ENCODE data around the gene BMP7.
"Not testable (repeated sequence)": the region's sequence is repeated elsewhere in the genome, so short reads cannot be mapped to it uniquely, and the experiment has no call there.

BMP7 gene

DNA sequence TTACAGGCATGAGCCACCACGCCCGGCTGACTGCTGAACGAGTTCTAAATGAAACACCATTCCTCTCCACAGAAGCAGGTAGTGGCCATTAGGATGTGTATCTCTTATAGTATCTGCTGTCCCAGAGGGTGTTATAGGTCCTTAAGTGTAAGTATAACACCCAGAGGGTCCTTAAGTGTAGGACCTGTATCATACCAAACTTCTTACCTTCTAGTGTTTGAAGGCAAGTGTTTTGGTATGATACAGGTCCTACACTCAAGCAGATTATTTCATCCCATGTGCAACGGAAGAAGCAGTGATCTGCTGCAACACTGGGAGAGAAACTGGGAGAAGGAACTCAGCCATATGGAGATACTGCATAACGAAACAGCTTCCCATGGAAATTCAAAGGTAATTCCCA is 17.4 kb downstream of the BMP7 start:
- no peak for DNase-seq (ENCODE audit: low read depth)

DNA sequence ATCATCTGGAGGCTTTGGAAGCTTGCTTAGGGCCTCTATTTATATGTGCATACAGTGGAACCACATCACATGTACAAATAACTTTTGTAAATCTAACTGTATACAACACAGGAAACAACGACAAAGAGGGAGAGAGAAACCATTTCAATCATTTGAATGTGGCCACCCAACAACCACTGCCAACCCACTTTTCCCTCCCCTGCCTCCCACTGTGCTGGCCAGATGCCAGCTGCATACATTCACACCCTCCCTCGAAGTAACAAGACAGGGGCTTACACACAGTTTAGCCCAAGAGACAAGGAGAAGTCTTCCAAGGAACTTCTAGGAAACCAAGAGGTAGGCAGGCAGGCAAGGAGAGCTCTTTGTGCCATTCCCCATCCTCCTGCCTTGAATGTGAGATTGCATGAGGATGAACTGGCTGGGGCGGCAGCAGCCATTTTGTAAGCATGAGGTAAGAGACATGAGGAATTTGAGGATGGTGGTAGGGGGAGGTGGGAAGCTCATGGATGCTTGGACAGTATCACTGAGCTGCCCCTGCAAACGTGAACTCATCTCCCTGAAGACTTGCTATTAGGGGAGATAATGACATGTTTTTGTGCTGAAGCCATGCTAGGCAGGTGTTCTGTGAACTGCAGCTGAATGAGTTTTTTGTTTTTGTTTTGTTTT is 18.2 kb downstream of the BMP7 start:
- DNase-seq (ENCODE audit: low read depth), result no peak

DNA sequence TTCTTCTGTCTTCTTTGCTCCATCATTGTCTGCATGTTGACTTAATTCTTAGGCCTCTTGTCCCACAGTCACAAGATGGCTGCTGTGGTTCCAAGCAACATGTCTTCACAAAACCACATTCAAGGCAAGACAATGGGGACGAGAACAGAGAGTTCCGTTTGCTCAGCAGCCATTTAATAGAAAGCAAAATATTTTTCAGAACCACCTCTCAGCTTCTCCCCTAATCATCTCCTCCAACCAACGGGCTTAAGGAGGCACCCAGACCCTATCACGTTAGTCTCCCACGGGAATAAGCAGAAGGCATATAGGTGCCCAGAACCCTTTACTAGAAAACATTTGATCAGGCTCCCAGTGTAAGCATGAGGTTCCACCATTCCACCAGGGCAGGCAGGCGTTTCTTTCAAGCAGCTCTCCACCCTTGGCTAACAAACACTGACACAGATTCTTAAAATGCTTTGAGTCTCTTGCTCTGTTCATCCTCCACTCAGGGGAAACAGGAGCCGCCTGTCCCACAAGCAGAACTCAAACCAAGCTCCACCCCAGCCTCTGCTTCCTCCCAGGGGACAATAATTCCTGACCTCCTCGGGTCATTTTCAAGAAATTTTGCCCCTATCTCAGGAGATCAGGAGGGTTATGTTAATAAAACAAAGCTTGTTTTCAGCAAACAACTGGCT is 19.0 kb downstream of the BMP7 start:
- DNase-seq (ENCODE audit: low read depth), result no peak

DNA sequence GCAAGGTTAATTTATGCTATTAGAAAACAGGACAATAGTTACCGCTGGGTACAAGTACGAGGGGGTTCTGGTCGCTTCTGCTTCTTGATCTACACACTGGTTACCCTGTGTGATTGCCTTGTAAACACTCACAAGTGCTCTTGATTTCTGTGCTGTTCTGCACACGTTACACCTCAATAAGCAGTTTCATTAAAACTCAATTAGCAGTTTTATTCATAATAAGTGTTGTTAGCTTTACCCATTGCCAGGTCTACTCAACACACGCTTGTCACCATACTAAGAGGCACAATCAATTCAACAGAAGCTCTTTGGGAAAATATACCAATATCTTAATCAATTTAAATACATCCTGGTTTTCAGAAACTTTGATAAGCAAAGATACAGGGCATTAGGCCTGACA is 20.4 kb downstream of the BMP7 start:
- no peak for DNase-seq (ENCODE audit: low read depth)

DNA sequence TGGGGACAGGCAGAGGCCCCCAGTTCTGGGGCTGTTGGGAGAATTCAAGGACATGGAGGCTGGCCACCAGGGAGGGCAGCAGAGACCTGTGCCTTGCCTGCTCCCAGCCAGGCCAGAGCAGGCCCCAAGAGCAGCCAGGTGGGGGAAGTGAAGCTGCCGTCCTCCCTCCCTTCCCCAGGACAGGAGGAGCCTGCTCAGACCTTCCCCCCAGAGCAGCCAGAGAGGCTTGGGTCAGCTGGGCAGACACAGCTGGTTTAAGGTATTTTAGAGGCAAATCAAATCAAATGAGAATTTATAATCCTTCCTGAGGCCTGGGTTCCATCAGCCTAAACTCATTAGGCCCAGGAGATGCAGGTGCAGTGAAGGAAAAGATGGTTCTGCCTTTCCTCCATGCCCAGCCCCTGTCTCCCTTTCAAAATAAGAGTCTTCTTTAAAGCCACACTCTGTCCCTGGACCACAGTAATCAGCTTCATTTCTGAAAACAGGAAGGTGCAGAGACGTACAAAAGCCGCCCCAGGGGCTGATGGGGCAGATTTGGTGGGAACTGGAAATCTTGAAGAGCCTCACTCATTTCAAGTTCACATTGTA is 21.7 kb downstream of the BMP7 start:
- no peak for DNase-seq (ENCODE audit: low read depth)

DNA sequence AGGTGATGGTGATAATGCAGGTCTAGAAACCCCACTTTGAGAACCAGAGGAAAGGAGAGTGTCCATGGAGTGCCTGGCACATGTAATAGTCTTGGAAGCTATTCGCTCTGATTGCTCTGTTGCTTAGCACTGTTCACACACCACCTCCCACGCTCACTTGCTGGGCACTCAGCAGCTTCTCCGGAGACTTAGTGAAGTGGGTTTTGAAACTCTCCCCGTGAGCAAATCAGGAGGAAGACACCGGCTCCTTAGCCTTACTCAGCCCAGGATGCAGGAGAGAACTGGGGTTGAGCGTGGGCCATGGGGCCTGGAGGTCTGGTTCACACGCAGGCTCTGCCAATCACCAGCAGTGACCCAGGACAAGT is 22.2 kb downstream of the BMP7 start:
- DNase-seq (ENCODE audit: low read depth), result no peak

DNA sequence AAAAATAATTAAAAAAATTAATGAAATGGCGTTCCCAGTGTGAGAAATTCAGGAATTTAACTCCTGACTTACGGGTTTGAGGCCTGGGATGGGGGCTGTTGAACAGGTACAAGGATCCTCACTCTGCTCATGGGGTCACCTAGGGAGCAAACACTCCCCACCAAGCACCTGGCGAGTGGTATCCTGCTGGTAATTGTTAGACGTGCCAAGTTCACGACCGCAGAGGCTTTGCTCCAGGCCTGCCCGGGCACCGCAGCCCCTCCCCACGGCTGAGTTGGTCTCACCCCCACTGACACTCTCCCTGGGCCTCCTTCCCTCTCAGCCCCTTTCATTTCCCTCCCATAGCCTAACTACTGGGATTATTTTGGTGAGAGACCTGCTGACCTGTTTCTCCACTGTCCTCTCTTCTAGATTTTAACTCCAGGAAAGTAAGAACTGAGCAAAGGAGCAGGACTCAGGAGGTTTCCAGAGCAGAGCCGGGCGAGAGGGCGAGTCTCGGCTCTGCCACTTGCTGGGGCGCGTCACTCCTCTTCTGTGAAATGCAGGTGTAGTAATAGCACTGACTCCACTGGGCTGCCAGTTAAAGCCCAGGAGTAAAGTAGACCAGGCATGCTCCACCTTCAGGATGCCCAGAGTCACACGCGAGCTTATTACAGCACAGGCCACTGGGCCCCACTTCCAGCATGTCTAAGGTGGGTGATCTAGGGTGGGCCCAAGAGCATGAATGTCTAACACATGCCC is 22.8 kb downstream of the BMP7 start:
- no peak for DNase-seq (ENCODE audit: low read depth)

DNA sequence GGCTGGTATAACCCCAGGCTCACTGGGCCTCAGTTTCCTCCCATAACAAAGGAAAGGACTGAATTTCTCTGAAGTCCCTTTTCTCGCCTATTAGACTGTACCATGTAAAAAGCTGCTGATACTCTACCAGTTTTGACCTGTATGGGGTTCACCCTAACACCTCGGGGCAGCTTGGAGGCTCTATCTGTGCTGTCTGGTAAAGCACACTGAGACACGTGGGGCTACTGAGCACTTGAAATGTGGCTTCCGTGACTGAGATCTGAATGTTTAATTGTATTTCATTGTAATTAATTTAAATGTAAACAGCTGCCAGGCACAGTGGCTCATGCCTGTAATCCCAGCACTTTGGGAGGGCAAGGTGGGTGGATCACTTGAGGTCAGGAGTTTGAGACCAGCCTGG is 24.0 kb downstream of the BMP7 start:
- DNase-seq (ENCODE audit: low read depth), result no peak

DNA sequence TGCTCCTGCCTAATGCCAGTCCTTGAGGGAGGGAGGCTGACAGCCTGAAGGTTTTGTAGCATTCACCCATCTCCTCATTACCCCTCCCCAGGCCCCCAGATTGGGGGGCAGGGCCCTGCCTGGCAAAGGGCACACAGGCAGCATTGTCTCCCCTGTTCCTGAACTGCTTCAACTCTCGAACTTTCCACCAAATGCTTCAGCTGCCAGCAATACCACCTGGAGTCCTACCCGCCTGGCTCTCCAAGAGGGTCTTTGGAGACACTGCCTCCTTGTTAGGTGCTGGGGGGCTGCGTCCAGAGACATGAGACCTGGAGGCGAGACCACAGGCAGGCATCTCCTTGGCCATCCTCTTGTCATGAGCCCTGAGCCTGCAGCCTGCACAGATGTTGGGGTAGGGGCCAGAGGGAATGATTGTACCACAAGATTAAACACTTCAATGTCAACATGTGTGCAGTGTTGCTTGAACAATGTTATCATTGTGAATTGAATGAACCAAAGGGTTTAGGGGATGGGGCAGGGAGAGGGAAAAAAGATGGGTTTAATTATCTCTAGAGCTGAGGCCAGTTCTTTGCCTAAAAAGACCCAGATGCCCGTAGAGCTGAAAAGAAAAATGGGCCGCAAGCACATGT is 25.0 kb downstream of the BMP7 start:
- DNase-seq (ENCODE audit: low read depth), result no peak

DNA sequence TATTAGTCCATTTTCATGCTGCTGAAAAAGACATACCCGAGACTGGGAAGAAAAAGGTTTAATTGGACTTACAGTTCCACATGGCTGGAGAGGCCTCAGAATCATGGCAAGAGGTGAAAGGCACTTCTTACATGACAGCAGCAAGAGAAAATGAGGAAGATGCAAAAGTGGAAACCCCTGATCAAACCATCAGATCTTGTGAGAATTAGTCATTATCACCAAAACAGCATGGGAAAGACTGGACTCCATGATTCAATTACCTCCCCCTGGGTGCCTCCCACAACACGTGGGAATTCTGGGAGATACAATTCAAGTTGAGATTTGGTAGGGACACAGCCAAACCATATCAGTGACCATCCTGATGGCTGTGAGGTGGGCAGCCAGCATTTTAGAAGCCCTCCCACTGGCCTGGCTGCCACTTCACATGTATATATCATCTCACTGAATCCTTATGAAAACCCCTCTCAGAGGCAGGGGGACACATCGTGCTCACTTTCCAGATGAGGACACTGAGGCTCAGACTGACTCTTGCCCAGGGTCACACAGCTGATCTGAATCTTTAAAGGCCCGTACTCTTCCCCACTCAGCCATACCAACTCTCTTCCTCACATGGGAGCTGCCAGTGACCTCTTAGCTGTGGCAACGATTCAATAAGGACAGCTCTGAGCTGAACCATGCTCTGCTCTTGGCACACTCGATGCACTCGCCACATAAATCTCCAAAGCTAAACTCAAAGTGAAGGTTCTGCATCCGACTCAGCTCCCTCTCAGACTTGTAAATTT is 25.7 kb downstream of the BMP7 start:
- no peak for DNase-seq (ENCODE audit: low read depth)

DNA sequence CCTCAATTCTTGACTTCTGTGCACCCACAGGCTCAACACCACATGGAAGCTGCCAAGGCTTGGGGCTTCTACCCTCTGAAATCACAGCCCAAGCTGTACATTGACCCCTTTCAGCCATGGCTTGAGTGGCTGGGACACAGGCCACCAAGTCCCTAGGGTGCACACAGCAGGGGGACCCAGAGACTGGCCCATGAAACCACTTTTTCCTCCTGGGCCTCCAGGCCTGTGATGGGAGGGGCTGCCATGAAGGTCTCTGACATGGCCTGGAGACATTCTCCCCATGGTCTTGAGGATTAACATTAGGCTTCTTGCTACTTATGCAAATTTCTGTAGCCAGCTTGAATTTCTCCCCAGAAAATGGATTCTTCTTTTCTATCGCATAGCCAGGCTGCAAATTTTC is 26.7 kb downstream of the BMP7 start:
- not testable (repeated sequence) for DNase-seq (ENCODE audit: low read depth)

DNA sequence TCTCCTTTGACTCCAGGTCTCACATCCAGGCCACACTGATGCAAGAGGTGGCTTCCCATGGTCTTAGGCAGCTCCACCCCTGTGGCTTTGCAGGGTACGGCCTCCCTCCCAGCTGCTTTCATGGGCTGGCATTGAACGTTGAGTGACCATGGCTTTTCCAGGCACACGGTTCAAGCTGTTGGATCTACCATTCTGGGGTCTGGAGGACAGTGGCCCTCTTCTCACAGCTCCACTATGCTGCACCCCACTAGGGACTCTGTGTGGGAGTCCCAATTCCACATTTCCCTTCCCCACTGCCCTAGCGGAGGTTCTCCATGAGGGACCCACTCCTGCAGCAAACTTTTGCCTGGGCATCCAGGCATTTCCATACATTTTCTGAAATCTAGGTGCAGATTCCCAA is 27.1 kb downstream of the BMP7 start:
- DNase-seq (ENCODE audit: low read depth), result not testable (repeated sequence)

DNA sequence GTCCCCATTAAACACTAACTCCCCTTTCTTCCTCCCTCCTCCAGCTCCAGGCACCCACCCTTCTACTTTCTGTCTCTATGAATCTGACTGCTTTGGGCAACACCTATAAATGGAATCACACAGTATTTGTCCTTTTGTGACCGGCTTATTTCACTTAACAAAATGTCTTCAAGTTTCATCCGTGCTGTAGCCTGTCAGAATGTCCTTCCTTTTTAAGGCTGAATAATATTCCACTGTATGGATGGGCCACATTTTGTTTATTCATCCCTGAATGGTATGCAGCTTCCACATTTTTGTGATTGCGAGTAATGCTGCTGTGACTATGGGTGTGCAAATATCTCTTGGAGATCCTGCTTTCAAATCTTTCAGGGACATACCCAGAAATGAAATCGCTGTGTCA is 28.4 kb downstream of the BMP7 start:
- DNase-seq (ENCODE audit: low read depth), result no peak

DNA sequence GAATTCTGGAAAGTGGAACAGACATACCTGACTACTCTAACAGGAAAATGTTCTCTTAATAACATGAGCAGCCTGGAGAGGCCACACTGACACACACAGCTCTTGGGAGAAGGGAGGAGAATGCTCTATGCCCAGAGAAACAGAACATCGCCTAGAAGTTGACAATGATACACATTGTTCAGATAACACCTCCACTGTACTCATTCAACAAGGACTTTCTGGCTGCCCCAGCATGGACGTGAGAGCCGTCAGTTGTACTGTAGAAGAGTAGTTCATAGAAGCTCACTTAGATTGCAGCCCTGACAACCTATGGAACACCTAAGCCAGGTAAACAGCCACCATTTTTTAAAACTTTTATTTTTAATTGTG is 28.9 kb downstream of the BMP7 start:
- no peak for DNase-seq (ENCODE audit: low read depth)

DNA sequence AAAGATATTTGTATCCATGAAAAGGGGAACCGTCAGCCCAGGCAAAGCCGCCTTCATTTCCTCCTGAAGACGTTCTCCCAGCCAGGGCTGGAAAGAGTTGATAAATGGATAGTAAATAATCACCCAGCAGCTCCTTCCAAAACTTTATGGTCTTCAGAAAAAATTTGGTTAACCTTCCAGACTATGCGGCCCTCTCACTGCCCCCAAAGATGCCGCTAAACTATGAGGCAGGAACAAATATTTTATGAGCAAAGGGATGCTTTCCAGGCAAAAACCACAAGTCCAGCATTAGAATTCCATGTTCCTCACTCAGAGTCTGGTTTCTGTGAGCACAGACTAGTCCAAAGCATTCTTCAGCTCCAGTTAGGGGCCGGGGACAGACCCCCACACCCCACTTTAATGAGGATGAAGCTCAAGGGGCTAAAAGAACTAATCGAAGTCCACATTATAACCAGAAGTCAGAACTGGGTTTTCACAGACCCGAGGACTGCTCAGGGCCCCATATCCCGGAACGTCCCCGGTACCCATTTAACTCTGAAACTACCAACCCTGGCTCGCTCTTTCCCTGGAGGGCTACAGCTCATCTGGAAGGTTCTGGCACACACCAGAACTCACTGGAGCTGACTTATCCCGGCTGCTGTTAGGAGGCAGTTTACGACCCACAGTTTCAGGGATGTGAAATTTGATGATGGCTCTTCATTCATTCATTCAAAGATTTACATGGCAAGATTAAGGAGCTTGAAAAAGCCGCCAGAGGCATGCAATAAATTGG is 29.4 kb downstream of the BMP7 start:
- DNase-seq (ENCODE audit: low read depth), result no peak

DNA sequence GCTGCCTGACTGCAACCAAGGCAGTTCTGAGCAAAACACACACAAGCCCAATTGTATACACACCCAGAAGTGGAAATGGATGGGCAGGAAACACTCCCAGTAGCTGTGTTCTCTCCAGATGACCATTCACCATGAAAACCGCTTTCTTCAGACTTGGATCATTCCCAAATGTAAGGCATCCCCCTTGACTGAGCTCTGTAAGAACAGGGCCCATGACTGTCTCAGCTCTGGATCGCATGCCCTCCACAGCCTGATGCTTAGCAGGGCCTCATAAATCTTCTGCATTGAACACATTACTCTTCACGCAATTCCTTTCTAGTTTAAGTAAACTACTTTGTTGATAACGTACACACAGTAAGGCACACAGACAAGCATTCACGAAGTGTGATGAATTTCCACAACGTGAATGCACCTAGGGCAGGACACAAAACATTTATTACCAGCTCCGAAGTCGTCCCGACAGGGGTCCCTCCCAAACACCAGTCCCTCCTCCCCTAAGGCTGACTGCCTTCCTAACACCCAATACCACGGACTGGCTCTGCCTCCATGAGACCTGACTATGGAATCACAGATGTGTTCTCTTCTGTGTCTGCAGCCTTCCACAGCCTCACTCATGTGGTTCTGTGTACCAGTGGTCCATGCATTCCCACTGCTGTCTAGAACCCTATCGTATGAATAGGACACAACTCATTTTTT is 31.7 kb downstream of the BMP7 start:
- no peak for DNase-seq (ENCODE audit: low read depth)

DNA sequence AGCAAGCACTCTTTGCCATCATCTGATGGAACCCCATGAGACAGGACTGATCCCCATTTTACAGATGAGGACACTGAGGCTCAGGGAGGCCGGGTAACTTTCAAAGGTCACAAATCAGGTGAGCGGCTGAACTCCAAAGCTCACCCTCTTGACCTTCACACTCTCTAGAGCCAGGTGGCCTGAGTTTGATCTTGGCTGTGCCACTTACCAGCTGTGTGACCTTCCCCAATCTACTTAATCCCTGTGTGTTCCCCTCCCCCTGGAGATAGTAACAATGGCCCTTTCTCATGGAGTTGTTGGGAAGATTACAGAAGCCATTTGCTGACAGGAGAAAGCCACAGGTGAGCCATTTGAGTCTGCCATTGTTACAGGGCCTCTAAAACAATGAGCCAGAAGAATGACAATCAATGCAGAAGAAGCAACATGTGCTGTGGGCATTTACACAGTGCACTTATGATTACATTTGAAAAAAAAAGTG is 34.5 kb downstream of the BMP7 start:
- no peak for DNase-seq (ENCODE audit: low read depth)

DNA sequence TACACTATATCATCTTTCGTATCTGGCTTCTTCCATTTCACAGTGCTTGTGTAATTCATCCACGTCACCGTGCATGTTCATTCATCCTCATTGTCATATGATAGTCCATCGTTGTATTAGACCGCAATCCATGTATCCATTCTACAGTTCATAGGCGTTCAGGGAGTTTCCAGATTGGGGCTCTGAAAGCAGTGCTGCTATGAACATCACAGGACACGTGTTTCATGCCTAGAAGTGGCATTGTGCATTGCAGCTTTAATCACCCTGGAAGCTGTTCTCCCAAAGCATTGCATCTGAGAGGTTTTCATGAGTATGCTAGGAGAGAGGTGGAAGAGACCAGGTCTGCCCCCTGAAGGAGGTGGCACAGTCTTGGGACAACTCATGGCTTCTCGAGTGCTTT is 35.3 kb downstream of the BMP7 start:
- no peak for DNase-seq (ENCODE audit: low read depth)

DNA sequence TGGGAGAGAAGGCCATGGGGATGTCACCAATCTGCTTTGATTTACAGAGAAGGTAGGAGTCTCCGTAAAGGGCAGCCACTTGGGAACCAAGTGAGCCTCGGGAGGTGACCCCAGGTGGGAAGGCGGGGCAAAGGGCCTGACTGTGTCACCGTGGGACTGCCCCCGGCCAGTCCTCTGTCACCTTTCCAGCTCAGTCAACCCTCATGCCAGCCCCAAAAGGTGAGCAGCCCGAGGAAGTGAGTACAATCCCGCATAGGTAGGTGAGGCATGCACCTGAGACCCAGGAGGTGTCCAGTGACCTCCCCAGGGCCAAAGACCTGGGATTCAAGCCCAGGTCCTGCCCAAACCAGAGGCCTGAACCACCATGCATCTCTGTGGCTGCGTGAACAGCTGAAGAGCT is 36.2 kb downstream of the BMP7 start:
- no peak for DNase-seq (ENCODE audit: low read depth)

DNA sequence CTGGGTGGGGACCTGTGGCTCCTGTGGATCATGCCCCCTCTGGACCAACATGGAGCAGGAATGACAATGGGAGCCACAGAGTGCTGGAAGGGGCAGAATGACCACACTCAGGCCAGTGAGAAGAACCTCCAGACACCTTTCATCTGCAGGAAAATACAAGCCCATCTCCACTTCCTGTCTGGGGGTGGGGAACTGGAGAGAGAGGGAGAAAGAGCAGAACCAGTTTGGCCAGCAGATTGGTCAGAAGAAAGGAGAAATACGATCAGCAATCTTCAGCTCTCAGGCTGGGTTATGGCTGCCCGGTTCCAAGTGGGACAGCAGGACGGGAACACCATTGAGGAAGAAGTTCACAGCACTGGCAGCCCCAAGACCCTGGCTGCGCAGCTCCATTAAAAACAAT is 37.0 kb downstream of the BMP7 start:
- DNase-seq (ENCODE audit: low read depth), result no peak

Measured in activated T-helper 1 cell treated with Interleukin-2 at 50 U/mL for 16 hours (primary cell).